ENCODE measurements around the gene C11orf98.

DNA sequence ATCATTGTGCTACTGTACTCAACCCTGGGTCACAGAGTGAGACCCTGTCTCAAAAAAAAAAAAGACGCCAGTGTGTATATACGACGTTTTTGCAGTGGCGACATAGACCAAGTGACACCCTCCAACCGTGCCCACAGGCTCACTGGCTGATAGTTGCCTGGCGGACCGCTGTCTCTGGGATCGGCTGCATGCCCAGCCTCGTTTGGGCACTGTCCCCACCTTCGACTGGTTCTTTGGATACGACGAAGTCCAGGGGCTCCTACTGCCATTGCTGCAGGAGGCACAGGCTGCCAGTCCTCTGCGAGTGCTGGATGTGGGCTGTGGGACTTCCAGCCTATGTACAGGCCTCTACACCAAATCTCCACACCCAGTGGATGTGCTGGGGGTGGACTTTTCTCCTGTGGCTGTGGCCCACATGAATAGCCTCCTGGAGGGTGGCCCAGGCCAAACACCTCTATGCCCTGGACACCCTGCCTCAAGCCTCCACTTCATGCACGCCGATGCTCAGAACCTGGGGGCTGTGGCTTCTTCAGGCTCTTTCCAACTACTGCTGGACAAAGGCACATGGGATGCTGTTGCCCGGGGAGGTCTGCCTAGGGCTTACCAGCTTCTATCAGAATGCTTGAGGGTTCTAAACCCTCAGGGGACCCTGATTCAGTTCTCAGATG, 1.4 kb upstream of the C11orf98 start:
- TF ChIP-seq L3MBTL2 (conservative IDR thresholded peaks at IDR 0.05): no peak
- no peak for TF ChIP-seq BHLHE40 (IDR thresholded peaks at IDR 0.05; ENCODE audit: borderline replicate concordance)
